NCI-H1417 (cell line): ENCODE results near the gene PTPRH.

ENCODE experiments used
- DNase-seq, 3 experiments: peaks; one replicate each; lab custom pipeline; 2025; lab: John Stamatoyannopoulos, UW

The PTPRH gene

GRCh38 chr19:55246462-55247451, 37.5 kb upstream of the PTPRH start:
- no peak for DNase-seq

GRCh38 chr19:55245236-55245904, 36.1 kb upstream of the PTPRH start:
- no peak for DNase-seq

GRCh38 chr19:55244004-55244680, 34.8 kb upstream of the PTPRH start:
- no peak for DNase-seq

GRCh38 chr19:55242517-55242916, 33.2 kb upstream of the PTPRH start:
- no peak for DNase-seq

GRCh38 chr19:55241935-55242464, 32.7 kb upstream of the PTPRH start:
- DNase-seq, result no peak

DNA sequence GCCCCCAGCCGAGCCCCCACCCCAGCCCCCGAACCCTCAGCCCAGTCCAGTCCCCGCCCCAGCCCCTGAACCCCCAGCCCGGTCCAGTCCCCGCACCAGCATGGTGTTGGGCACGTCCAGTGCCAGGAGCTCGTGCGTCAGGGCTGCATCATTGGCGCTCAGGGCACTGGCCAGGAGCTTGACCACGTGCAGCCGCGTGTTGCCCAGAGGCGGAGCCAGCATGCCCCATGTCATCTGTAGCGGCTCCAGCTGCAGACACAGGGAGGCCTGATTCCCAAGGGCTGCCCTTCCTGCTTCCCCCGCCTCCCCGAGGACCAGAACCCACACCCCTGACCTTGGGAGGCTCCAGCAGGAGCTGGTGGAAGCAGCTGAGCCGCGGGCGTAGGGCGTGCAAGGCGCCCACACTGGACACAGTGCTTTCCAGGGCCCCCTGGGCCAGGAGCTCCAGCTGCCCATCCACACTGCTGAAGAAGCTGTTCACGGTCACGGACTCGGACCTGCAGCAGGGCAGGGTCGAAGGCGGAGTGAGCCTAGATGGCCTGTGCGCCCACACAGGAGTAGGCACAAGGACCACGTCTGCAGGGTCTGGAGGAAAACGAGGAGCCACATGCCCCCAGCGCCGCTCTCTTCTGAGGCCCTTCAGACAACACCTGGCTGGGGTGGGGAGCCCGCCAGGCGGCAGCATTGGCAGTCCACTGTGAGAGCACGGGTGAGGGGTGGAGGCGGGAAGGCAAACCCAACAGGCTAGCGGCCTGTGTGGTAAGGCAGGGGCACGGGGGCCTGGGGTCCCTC, 32.0 kb upstream of the PTPRH start:
- DNase-seq, result no peak

GRCh38 chr19:55240713-55241020, 31.4 kb upstream of the PTPRH start:
- DNase-seq, result no peak

GRCh38 chr19:55239004-55239403, 29.7 kb upstream of the PTPRH start:
- no peak for DNase-seq

- DNase-seq, result no peak
Measured at GRCh38 chr19:55238030-55238429, 28.7 kb upstream of the PTPRH start.

DNA sequence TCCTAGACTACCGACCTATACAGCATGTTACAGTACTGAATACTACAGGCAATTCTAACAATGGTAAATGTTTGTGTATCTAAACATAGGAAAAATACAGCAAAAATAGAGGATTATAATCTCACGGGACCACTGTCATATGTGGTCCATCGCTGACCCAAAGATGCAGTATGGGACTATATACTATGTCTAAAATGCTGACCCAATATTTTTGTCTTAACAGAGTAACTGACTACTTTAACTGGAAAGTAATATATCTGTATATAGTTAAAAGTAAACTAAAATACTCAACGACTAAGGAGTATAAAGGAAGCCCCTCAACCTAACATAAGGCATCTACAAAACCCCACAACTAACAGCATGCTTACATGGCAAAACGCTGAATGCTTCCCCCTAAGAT, 23.7 kb upstream of the PTPRH start:
- no peak for DNase-seq

DNA sequence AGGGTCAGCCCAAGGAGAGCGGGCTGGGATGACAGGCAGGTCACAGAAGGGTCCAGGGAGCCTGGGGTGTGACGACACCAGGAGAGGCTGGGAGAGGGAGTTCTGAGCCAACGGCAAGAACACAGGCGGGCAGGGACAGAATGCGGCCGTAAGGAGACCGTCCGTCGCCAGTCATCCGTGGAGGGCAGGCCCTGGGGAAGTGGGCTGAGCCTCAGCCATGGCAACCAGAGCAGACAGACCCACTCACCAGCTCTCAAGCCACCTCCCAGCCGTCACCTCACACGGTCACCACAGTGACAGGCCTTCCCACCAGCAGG, 22.9 kb upstream of the PTPRH start:
- peak in 1 of 3 experiments; percentile 17 for DNase-seq

DNA sequence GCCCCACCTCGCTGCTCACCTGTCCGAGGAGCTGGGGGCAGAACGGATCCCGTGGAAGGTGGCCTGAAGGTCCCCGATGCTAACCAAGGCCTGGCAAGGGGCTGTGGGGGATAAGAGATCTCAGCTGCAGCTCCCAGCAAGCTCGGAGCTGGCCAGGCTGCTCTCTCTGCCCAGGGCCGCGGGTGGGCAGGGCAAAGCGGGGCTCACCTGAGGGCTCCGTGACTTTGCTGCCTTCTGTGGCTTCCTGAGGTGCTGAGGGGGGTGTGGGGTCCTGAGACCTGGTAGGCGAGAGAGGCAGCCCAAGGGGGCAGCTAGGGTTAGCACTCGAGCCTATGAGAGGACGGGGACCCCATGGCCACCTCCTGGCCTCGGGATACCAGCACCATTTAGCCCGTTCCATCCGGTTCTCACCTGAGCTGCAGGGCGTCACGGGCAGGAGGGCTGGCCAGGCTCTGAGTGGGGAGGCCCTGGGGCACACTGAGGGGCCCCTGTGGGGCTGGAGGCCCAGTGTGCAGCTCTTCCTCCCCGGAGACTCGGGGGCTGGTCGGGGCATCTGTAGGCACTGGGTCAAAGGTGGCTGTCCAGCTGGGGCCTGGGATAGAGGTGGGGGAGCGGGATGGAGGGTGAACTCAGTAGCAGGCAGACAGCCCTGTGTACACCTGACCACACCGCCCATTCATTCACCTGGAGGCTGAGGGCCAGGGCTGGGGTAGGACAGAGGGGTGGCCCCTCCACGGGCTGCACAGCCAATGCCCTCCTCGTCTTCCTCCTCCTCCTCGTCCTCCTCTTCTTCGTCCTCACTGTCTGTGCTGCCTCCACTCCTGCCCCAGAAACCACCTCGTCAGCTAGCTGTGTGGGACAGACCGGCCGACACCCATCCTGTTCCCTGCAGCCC, 22.3 kb upstream of the PTPRH start:
- DNase-seq, result no peak

DNA sequence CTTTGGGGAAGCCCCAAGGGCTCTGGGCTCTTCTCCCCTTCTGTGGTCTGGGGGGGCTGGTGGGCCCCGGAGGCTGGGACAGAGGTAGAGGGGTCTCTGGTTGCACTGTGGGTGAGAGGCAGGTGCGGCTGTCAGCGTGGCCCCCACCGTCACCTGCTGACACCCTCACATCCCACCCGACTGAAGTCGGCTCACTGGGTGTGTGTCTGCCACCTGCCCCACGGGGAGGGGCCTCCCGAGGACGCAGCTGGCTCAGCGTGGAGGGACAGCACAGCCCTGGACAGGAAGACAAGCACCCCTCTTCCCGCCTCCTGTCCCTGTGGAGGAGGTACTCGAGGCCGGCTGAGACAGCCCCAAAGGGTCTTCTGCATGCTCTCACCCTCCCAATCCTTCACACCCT, 21.5 kb upstream of the PTPRH start:
- DNase-seq, result no peak

- DNase-seq, result no peak
Measured at GRCh38 chr19:55230329-55230728, 21.0 kb upstream of the PTPRH start.

- no peak for DNase-seq
Measured at GRCh38 chr19:55229789-55230182, 20.5 kb upstream of the PTPRH start.

GRCh38 chr19:55229145-55229788, 20.0 kb upstream of the PTPRH start:
- no peak for DNase-seq

DNA sequence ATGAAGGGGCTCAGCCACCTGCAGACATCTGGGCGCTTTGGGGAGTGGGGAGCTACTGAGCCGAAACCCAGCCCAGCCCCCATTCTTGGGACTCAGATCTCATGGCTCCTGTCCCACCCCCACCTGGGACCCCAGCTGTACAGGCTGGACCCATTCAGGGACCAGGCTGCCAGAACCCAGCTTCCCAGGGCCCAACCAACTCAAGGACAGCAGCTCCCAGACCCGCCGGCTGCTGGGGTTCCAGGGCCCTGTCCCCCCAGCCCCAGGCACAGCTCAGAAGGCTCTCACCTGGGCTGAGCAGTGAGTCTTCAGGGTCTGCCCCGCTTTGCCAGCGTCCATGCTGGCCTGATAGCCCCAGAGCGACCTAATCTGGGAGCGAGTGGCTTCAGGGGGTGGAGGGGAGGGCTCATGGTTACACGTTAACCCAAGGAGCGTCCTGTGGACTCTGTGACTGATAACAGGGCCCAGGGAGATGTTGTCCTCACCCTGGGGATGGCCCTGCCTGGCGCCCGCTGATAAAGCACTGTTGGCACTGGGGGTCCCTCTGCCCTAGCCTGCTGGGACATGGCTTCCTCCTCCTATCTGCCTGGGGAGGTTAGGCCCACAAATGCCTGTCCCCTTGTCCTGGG, 19.2 kb upstream of the PTPRH start, which contains the start of gene TMEM86B:
TMEM86B (minus strand) TSS at position 361 of the 629 bp plus-strand sequence; CDS start at position 339, 22 bp downstream.
- no peak for DNase-seq

- no peak for DNase-seq
Measured at GRCh38 chr19:55228015-55228391, 18.7 kb upstream of the PTPRH start.

DNA sequence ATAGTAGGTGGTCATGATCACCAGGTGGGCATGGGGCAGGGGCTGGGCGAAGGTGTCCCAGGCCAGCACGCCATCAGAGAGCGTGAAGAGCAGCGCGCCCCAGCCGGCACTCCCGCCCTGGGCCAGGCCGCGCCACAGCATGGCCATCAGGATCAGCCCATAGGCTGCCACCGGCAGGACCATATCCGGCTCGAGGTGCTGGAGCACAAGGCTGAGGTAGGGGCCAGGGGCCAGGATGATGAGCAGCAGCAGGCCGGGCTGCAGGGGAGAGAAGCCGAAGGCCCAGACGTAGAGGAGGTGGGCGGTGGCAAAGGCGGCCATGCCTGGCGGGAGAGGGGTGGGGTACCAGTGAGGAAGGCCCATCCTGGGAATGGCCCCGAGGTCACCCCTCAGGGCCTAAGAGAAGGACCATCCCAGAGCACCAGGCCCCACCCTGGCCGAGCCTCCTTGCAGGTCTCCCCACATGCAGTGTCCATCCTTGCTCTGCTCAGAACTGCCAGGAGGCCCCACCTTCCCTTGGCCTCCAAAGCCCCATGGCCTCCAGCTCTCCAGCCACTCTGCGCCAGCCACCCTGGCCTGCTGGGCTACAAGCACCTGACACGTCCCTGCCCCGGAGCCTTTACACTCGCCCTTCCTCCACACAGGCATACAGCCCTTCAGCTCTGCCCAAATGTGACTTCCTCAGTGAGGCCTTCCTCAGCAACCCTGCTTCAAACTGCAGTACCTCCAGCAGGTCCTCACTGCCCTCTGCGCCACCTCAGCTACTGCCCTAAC, 18.1 kb upstream of the PTPRH start:
- DNase-seq, result no peak
